ENCODE results near the gene SLC5A12.

GRCh38 chr11:26731084-26731456 lies 9.2 kb upstream of the SLC5A12 start:
- TF ChIP-seq BHLHE40 (IDR thresholded peaks at IDR 0.05; ENCODE audit: borderline replicate concordance in 1 of 2, low read depth in 2 of 2, low read length in 1 of 2) (no peak), CBX3 (IDR thresholded peaks at IDR 0.05; ENCODE audit: borderline replicate concordance, low read depth) (no peak), POLR2AphosphoS5 (IDR thresholded peaks at IDR 0.05; ENCODE audit: low read length) (no peak), JUND (IDR thresholded peaks at IDR 0.05; ENCODE audit: low read depth, low read length) (no peak), GATAD2B (conservative IDR thresholded peaks at IDR 0.05; ENCODE audit: low read depth) (no peak), SREBF2 (IDR thresholded peaks at IDR 0.05; ENCODE audit: low read length) (no peak)

Data from GM12878 (cell line).